ENCODE results near the gene SNAP25.

DNA sequence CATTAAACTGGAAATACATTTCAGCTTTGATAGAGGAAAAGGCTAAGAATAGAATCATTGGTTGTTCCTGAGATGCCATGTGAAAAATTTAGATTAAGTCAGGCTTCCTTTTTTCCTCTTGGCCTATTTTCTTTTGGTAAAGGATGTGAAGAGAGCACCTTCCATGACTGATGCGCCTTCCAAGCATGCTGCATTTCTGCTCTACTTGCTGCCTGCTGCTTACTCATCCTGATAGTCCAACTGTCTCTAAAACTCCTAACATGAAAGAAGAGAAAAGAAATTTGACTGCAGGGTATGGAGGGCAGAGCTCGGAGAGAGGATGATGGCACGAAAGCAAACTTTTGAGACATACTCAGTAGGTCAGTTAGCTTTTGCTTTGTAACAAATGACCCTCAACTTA lies 28.8 kb downstream of the SNAP25 start:
- TF ChIP-seq, protein P1, sequence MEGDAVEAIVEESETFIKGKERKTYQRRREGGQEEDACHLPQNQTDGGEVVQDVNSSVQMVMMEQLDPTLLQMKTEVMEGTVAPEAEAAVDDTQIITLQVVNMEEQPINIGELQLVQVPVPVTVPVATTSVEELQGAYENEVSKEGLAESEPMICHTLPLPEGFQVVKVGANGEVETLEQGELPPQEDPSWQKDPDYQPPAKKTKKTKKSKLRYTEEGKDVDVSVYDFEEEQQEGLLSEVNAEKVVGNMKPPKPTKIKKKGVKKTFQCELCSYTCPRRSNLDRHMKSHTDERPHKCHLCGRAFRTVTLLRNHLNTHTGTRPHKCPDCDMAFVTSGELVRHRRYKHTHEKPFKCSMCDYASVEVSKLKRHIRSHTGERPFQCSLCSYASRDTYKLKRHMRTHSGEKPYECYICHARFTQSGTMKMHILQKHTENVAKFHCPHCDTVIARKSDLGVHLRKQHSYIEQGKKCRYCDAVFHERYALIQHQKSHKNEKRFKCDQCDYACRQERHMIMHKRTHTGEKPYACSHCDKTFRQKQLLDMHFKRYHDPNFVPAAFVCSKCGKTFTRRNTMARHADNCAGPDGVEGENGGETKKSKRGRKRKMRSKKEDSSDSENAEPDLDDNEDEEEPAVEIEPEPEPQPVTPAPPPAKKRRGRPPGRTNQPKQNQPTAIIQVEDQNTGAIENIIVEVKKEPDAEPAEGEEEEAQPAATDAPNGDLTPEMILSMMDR (IDR thresholded peaks at IDR 0.05; ENCODE audit: insufficient read depth, low read length), result no peak
- no peak for TF ChIP-seq POLR2AphosphoS5 (IDR thresholded peaks at IDR 0.05; ENCODE audit: low read depth)

Measured in HL-60 (cell line).